Activated gamma-delta T cell treated with Interleukin-2 at 50 U/mL for 16 hours (primary cell): ENCODE results near the gene PEPD.

Experiments
- DNase-seq: peaks from one replicate; pipeline ENCODE4 v3.0.0-alpha.2; 2020

PEPD gene

DNA sequence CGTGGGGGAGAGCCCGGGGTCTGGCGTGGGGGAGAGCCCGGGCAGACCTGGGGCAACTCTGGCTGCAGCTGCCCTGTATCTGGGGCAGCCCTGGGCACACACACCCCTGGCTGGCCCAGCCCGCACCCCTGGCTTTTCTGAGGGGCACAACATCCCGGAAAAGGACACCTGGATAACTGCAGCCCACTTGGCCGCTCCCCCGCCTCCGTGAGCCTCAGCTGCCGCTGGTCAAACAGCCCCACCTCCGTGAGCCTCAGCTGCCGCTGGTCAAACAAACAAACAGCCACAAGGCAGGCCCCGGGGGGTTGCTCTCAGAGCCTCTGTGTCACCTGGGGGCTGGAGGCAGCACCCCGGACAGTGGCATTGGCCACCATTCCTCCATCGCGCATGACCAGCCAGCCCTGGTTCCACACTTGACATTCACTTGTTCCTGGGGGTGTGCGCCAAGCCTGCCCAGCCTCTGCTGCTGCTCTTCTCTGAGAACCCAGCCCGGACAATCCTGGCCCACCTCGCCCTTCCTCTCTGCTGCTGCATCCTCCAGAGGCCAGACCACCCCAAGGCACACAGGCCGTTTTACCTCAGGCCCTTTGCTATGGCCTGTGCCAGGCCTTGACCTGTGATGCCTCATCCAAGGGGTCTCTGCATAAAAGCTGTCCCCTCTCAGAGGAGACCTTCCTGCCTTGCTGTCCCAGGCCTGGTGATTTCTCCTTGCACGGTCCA lies 128.1 kb downstream of the PEPD start:
- no peak for DNase-seq

DNA sequence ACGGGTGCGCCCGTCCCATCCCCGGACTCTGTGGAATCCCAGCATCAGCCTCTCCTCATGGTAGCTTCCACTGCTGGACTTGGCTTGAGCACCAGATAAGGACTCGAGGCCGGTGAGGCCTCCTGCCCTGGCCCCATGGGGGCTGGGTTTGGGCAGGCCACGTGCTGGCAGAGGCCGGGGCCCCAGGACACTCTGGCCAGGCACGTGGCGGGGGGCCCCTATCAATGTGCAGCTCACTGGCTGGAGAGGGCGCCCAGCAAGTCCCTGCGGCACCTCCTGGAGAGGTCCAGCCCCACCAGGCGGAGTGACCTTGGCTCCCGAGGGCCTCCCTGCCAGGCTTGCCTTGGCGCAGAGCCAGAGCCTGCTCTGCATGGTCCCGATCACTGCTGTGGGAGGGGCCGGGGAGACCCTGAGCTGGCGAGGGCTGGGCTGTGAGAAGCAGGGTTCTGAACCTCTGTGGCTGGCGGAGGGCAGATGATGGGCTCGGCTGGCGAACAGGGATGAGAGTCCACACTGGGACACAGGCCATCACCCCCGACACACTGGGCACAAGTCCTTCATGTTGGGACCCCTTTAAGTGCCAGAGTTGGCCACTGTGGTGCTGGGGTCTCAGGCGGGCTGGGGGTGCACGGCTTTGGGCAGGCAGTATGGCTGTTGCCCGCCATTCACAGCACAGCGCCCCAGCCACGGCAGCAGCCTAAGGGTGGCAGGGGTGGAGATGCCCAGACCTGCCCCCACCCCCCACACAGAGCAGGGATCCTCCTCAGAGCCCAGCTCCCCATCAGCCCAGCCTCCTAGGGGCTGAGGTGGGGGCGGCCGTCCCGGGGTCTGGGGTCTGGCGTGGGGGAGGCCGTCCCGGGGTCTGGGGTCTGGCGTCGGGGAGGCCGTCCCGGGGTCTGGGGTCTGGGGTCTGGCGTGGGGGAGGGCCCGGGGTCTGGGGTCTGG lies 129.0 kb downstream of the PEPD start:
- DNase-seq = no peak

DNA sequence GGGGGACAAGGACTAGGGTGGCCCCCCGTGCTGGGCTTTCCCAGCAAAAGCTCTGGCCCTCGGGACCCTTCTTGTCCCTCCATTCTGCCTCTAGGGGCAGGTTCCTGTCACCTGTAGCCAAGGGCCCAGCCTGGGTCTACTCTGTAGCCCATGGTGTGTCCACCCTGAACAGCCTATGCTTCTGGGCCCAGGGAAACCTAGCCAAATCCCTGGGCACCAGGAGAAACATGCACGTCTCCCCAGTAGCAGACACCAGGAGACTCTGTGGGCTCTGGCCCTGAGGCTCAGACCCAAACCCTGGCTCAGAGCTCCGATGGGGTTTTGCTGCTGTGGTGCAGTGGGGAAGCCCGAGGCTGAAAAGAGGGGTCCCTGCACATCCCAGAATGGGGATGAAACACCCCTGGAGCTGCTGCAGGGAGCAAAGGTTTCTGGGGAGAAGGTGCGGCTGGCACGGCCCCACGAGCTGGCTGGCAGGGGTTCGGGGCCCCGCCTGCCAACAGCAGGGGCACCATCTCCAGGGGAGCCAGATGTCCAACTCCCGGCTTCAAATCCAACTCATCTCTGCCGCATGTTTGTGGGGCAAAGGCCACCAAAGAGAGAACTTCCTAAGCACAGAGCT lies 129.9 kb downstream of the PEPD start:
- no peak for DNase-seq

DNA sequence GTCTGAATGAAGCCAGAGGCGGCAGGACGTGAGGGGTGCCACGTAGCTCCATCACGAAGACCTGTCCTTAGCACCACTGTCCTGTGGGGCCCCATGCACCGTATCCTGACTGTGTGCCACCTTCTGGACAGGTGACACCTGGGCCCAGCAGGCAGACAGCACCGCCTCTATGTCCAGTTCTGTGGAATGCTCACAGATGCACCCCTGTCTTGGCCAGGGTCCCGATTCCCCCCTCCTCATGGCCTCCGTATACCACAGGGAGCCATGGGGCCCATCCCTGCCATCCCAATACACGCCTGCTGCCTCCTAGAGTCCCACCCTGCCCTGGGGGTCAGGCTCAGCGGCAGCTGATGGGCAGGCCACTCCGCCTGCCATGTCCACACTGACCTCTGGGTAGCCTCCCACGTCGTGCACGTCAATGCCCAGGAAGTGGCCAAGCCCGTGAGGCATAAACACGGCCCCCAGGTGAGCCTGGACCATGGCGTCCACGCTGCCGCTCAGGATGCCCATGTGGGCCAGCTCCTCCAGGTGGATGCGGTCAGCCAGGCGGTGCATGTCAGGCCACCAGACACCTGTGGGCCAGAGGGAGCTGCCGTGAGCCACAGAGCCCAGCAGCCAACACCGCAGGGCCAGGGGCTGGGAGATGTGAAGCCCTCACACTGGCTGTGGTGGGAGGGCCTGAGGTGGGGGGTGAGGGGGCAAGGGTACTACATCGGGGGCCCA lies 130.5 kb downstream of the PEPD start:
- no peak for DNase-seq

DNA sequence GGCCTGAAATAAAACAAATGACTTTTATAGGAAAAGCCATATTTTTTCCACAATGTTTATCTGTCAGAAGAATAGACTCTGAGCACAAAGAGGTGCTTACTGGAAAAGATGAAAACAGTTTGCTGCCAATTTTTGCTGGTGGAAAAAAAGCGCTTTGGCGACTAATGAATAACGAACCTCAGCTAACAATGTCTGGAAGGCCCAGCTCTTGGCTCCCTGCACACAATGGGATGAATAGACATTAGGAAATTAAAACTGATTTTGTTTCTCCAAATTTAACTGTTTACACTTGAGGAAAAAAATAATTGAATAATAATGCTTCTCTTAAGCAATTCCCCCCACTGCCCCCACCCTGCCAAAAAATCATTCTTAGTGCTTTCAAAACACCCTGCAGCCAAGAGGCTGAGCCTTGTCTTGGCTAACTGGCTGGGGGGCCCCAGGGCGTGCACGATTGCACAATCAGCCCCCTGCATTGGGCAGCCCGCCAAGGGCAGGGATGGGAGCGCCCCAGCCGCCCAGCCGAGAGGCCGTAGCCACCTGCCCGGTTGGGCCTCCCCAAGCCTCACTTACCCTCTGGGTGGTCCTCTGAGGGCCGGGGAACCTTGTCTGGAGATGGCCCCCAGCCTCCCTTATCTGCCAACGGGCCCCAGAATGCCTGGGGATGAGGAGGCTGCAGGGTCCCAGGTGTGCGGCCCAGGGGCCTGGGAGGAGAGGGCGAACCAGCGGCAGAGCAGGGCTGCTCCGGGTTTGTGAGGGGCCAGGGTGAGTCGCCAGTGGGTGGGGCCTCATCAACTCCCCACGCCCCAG lies 131.3 kb downstream of the PEPD start:
- no peak for DNase-seq

DNA sequence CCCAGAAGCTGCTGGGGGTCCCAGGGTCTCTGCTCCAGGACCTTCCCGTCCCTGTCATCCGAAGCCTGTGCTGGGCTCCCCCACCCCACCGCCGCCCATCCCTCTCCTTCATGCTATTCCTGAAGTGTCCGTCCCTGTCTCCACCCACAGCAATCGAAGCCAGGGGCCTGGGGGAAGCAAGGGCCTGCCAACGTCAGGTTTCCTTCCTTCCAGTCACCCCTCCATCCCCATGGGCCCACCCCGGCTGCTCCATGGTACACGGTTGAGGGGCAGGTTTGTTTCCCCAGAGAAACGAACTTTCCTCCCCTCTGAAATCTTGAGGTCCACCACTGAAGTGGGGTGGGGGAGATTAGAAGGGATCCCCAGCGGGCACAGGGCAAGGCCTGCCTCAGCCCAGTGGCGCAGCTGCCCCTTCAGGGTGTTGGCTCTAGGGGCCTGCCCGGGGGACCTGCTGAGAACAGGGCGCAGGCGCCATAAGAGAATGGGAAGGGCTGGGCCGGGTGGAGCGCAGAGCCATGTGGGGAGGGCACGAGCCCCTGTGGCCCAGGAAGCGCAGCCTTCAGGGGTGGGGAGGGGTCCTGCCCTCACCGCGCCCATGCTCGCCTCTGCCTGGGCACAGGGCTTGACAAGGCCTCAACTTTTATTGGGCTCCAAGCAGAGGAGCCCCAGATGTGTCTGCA lies 132.0 kb downstream of the PEPD start:
- no peak for DNase-seq

DNA sequence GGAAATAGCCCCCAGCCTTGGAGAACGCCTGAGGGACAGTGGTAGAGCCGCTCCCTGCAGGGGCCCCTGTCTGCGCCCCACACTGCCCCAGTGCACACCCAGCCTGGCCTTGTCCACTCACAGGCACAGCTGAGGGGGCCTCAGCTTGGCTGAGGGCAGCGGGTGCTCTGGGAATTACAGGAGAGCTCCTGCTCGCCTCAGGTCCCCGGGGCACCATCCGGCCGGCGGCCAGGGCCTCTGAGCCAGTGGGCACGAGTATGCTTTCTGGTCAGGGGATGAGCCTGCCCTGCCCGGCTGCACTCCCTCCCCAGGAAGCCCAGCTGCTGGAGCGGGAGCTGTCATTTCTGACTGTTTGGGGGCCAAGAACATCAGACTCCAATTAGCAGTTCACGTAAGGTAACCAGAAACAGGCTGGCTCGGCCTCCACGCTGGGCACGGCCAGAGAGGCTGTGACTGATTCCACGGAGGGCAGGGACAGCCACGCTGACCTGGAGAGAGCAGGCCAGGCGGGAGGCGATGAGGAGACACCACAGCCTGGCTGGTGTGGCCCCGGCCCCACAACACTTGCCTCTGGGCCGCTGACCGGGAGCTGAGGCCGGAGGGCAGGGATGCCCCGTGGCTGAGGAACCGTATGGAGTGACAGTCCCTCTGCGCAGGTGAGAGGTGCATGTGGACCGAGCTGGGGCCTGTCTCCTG lies 132.7 kb downstream of the PEPD start:
- DNase-seq = no peak

DNA sequence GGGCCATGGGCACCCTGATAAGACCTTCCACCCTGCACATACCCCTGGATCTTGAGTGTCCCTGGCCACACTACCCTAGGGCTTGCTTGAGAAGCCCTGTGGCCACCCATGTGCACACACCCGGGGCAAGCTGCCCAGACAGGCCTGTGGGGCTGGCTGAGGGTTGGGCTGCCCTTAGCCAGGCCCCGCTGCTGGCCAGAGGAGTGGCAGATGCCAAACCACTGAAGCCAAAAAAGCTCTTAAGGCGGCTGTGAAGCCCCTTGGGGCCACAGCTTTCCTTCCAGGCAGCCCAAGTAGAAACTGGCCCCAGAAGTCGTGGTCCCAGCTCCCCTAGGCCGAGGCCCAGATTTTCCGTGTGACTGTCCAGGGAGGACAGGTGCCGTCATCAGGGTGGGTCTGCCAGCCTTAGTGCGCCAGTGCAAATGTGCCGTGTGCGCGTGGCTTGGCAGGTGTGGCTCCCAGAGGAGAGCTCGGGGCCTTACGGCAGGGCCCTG lies 133.3 kb downstream of the PEPD start:
- DNase-seq = no peak

DNA sequence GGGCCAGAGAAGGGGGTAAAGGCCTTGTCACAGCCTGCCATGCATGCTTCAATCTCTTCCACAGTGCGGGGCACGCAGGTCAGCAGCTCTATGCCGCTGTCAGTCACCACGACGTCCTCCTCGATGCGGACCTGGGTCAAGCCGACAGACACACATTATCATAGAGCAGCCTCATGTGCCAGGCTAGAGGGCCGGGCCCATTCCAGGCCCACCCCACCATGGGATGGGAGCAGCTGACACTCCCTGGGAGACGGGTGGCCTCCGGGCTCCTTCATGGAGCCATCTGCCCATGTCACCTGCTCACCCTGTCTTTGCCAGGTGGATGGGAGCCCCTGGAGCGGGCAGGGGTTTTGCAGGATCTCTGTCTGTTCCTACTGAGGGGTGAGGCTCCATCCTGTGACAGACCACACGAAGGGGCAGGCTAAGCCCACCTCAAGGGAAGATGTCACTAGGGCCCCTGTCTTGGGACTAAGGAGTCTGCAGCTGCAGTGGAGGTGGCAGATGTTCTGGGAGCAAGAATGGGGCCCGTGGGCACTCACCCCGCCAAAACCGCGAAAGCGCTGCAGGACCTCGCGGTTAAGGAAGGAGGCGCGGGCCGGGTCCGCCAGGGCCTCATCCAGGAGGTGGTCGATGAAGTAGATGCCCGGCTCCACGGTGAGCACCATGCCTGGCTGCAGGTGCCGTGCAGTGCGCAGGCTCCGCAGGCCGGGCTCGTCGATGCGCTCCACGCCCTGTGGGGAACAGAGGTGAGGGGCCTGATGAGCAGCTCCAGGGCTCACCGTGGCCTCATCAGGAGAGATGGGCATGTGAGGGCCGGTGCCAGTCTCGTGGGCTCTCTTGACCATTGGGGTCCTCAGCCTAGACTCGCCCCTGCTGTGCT lies 134.0 kb downstream of the PEPD start:
- DNase-seq = no peak

DNA sequence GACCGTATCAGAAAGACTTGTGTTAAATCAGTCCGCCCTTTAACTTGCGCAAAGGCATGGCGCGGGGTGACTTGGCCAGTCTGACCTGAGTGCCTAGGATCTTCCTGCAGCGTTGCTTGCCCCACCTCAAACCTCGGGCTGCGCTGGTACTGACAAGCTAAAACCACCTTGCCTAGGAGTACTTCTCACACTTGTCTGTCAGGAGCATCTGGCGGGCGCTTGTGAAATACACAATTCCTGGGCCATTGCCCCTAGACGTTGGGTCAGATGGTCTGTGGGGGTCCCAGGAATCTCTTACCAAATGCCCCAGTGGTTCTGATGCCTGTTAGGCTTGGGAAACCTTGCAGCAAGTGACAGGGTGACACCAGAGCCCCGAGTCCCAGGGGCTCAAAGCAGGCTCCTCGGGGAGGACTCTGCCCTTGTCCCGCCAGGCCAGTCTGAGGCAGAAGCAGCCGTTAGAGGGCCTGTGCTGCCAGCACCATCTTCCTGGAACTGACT lies 135.2 kb downstream of the PEPD start:
- DNase-seq = no peak

DNA sequence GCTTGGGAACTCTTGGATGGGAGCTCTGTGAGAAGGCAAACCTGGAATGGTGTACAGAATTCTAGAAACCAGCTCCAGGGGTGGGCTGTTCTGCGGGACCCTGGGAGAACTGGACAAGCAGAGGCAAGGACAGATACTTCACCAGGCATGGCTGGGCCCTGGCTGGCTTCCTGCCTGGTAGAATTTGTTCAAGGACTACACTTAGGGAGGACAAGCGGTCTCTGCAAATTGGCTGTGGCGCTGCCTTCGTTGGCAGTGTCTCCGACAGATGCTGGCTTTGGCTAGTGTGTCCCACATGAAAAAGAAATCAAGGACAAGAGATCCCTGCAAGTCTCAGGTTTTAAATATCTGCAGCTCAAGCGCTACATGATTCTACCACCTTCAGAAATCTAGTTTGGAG lies 135.6 kb downstream of the PEPD start:
- no peak for DNase-seq

DNA sequence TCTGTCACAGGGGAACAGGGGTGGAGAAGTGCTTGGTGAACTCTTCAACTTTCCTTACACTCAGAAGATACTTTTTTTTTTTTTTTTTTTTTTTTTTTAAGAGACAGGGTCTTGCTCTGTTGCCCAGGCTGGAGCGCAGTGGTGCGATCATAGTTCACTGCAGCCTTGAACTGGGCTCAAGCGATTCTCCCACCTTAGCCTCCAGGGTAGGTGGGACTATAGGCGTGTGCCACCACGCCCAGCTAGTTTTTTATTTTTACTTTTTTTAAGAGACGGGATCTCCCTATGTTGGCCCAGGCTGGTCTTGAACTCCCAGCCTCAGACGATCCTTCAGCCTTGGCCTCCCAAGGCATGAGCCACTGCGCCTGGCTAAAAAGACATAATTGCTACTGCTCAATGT lies 136.6 kb downstream of the PEPD start:
- no peak for DNase-seq

DNA sequence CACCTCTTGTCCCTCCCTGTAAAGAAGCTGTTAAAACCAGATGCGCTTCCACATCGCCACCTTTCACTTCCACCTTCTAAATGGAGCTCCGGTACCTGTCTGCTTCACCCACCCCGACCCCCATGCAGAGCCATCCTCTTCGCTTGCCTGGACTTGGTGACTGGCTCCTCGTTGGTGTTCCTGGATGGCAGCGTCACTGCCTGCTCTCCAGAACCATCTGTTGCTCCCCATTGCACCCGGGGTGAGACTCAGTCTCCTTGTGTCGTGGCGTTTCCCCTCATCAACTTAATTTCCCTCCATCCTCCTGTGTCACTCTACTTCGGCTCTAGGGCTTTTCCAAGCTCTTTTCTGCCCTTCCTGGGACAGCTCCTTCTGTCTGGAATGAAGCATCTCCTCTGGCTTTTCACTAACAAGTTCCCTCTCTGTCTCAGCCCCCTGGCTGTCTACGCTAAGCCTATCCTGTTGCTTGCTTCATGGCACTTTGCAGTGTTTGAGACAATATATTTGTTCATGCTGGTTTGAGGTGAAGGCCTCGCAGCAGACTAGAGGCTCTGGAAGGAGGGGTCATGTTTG lies 137.8 kb downstream of the PEPD start:
- DNase-seq = no peak

DNA sequence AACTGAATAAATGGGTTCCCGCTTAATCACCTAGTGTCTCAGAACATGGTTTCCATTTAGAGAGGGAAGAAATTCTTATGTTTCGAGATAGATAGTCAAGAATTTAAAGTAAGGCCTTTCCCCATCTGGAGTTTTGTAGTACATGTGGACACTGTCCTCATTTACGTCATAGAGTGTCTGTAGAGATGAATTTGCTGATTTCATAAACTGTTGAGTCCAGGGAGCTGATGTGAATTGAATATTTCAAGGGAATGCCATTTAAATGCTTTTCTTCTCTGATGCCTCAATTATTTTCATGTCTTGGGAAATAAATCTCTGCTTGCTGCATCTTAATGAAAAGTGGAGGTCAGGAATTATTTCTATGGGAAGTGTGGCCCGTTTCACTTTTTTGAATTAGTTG lies 138.6 kb downstream of the PEPD start:
- DNase-seq = no peak

DNA sequence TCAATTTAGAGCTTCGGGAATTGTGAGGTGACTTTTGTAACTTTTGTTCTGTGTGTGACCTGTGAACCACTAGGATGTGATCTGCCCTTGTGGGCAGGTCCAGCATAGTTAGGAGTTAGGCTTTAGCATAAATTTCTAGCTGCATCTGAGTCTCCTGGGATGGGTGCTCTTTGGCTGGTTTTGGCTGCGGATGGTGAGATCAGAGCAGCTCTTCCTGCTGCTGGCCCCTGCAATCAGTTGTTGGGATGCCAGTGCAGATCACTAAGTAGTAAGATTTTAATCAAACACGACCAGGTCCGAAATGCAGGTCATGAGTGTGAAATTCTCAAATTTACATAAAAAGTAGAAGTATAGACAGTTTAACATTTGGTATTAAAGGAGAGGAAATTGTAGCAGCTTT lies 139.6 kb downstream of the PEPD start:
- DNase-seq = no peak

DNA sequence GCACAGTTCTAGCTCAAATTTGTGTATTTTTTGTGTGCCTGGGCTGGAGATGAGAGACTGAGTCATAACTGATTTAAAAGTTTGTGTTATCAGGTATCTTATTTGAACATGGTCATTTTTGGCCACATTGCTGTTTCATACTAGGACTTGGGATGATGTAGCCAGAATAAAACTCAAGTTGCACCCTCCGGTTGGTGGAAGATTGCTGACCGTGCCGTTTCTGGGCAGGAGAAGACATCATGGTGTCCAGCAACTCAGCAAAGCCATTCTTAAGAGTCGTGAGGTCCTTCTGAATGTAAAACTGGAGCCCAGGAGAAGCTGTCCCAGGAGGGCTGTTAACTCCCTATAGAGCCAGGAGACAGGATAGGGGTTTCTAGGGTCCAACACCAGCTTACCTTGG lies 140.5 kb downstream of the PEPD start:
- DNase-seq = no peak

DNA sequence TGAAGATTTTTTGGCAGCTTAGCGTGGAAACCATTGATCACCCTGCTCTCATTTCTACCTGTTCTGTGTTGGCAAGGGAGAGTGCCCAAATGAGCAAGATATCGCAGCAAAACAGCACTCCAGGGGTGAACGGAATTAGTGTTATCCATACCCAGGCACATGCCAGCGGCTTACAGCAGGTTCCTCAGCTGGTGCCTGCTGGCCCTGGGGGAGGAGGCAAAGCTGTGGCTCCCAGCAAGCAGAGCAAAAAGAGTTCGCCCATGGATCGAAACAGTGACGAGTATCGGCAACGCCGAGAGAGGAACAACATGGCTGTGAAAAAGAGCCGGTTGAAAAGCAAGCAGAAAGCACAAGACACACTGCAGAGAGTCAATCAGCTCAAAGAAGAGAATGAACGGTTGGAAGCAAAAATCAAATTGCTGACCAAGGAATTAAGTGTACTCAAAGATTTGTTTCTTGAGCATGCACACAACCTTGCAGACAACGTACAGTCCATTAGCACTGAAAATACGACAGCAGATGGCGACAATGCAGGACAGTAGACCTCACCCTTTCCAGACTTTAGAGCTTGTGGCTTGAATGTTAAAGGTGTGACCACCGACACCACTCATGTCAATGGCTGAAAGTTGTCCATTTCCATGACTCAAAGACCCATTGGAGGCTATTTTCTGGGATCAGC lies 142.3 kb downstream of the PEPD start:
- no peak for DNase-seq
